H9 (cell line): ENCODE data around the gene NBPF19. TPM values are rescaled to one million over a fixed set of nuclear protein-coding genes. Genes with fewer than 3 reads are reported as not detected.
"Not testable (repeated sequence)": the region's sequence is repeated elsewhere in the genome, so short reads cannot be mapped to it uniquely, and the experiment has no call there.

Experiments
- DNase-seq: peaks from one replicate; pipeline ENCODE4 v3.0.0-alpha.2; 2017
- H2AFZ ChIP-seq: one replicate; pipeline ENCODE4 v1.6.1; 2013; ENCODE audit warnings: mild to moderate bottlenecking, low read length, control low read depth, moderate library complexity
- H2AK5ac ChIP-seq: 2 replicates; pipeline ENCODE4 v1.6.1; 2013; ENCODE audit warnings: low read length, control low read depth, mixed read lengths; ENCODE audit not compliant: insufficient read length
- H2BK120ac ChIP-seq: one replicate; pipeline ENCODE4 v1.6.1; 2013; ENCODE audit warnings: low read depth, mild to moderate bottlenecking, low read length, control low read depth, inconsistent platforms; ENCODE audit not compliant: poor library complexity, severe bottlenecking
- H2BK12ac ChIP-seq: 2 replicates; pipeline ENCODE4 v1.6.1; 2013; ENCODE audit warnings: low read length, control low read depth, mixed read lengths, low read depth; ENCODE audit not compliant: insufficient read length
- H2BK15ac ChIP-seq: 2 replicates; pipeline ENCODE4 v1.6.1; 2013; ENCODE audit warnings: low read depth, low read length, control low read depth
- H2BK20ac ChIP-seq: one replicate; pipeline ENCODE4 v1.6.1; 2013; ENCODE audit warnings: low read depth, mild to moderate bottlenecking, low read length, control low read depth, inconsistent platforms; ENCODE audit not compliant: poor library complexity, severe bottlenecking
- H2BK5ac ChIP-seq: 2 replicates; pipeline ENCODE4 v1.6.1; 2013; ENCODE audit warnings: low read length, control low read depth, mixed read lengths; ENCODE audit not compliant: insufficient read length
- H3K14ac ChIP-seq: 2 replicates; pipeline ENCODE4 v1.6.1; 2013; ENCODE audit warnings: low read length, control low read depth; ENCODE audit not compliant: insufficient read depth
- H3K18ac ChIP-seq: 2 replicates; pipeline ENCODE4 v1.6.1; 2013; ENCODE audit warnings: low read depth, mild to moderate bottlenecking, mixed read lengths, low read length, control low read depth; ENCODE audit not compliant: insufficient read length
- H3K23ac ChIP-seq: 2 replicates; pipeline ENCODE4 v1.6.1; 2013; ENCODE audit warnings: low read length, control low read depth, mixed read lengths, low read depth; ENCODE audit not compliant: insufficient read length
- H3K23me2 ChIP-seq: 2 replicates; pipeline ENCODE4 v1.6.1; 2013; ENCODE audit warnings: low read depth, mild to moderate bottlenecking, mixed read lengths, low read length, control low read depth; ENCODE audit not compliant: insufficient read length, poor library complexity, severe bottlenecking
- H3K27ac ChIP-seq: 2 replicates; pipeline ENCODE4 v1.5.1; 2013; ENCODE audit warnings: low read length, control low read depth, mixed read lengths, low read depth; ENCODE audit not compliant: insufficient read length
- H3K27me3 ChIP-seq: 2 replicates; pipeline ENCODE4 v1.6.1; 2013; ENCODE audit warnings: low read length, control low read depth, inconsistent platforms; ENCODE audit not compliant: insufficient read depth
- H3K4ac ChIP-seq: 2 replicates; pipeline ENCODE4 v1.6.1; 2013; ENCODE audit warnings: low read depth, mild to moderate bottlenecking, control low read depth, inconsistent platforms, low read length, moderate library complexity
- H3K4me1 ChIP-seq: 2 replicates; pipeline ENCODE4 v1.6.1; 2013; ENCODE audit warnings: low read length, control low read depth, inconsistent platforms; ENCODE audit not compliant: insufficient read depth
- H3K4me2 ChIP-seq: 2 replicates; pipeline ENCODE4 v1.6.1; 2013; ENCODE audit warnings: low read length, control low read depth, mixed read lengths; ENCODE audit not compliant: insufficient read length, insufficient read depth
- H3K56ac ChIP-seq: 2 replicates; pipeline ENCODE4 v1.6.1; 2013; ENCODE audit warnings: low read depth, mild to moderate bottlenecking, mixed read lengths, low read length, control low read depth; ENCODE audit not compliant: insufficient read length
- H3K79me1 ChIP-seq: 2 replicates; pipeline ENCODE4 v1.6.1; 2013; ENCODE audit warnings: low read depth, mild to moderate bottlenecking, moderate library complexity, low read length, control low read depth, inconsistent platforms; ENCODE audit not compliant: insufficient read depth, poor library complexity, severe bottlenecking
- H3K79me2 ChIP-seq: 2 replicates; pipeline ENCODE4 v1.6.1; 2013; ENCODE audit warnings: low read length, control low read depth, inconsistent platforms; ENCODE audit not compliant: insufficient read depth
- H3K9ac ChIP-seq: 2 replicates; pipeline ENCODE4 v1.6.1; 2013; ENCODE audit warnings: low read length, control low read depth, mixed read lengths; ENCODE audit not compliant: insufficient read length; ENCODE audit errors: extremely low read depth
- H3K9me3 ChIP-seq: one replicate; pipeline ENCODE4 v1.6.1; 2013; ENCODE audit warnings: low read depth, low read length, inconsistent platforms; ENCODE audit not compliant: control insufficient read depth
- H3T11ph ChIP-seq: one replicate; pipeline ENCODE4 v1.6.1; 2013; ENCODE audit warnings: mild to moderate bottlenecking, low read length, control low read depth, inconsistent platforms
- H4K20me1 ChIP-seq: one replicate; pipeline ENCODE4 v1.6.1; 2013; ENCODE audit not compliant: control insufficient read depth, insufficient read length, insufficient read depth
- H4K5ac ChIP-seq: 2 replicates; pipeline ENCODE4 v1.6.1; 2013; ENCODE audit warnings: low read depth, mild to moderate bottlenecking, mixed read lengths, low read length, control low read depth; ENCODE audit not compliant: insufficient read length
- H4K8ac ChIP-seq: replicated peaks from 2 replicates; pipeline ENCODE4 v1.6.1; 2013; ENCODE audit warnings: low read length, control low read depth, mixed read lengths, low read depth; ENCODE audit not compliant: insufficient read length
- H4K91ac ChIP-seq: 2 replicates; pipeline ENCODE4 v1.6.1; 2013; ENCODE audit warnings: low read depth, mild to moderate bottlenecking, moderate library complexity, mixed read lengths, low read length, control low read depth; ENCODE audit not compliant: insufficient read length
- H3K27ac Mint-ChIP-seq, 3 experiments: 2 replicates in 2 of 3; 3 replicates in 1 of 3; pipeline ENCODE4 v1.8.0; 2020 to 2021; ENCODE audit warnings: mixed read lengths in 3 of 3, mild to moderate bottlenecking in 1 of 3, moderate library complexity in 1 of 3
- H3K27me3 Mint-ChIP-seq: 2 replicates; pipeline ENCODE4 v1.8.0; 2021; ENCODE audit warnings: low read depth, mild to moderate bottlenecking, moderate library complexity, mixed read lengths
- H3K36me3 Mint-ChIP-seq, 3 experiments: 2 replicates in 2 of 3; 3 replicates in 1 of 3; pipeline ENCODE4 v1.8.0; 2020 to 2021; ENCODE audit warnings: low read depth in 3 of 3, mixed read lengths in 3 of 3; ENCODE audit not compliant: insufficient read depth in 1 of 3
- H3K4me1 Mint-ChIP-seq, 2 experiments: 2 replicates each; pipeline ENCODE4 v1.8.0; 2020; ENCODE audit warnings: mixed read lengths in 2 of 2
- H3K4me3 Mint-ChIP-seq, 2 experiments: 2 replicates in 1 of 2; 3 replicates in 1 of 2; pipeline ENCODE4 v1.8.0; 2020 to 2021; ENCODE audit warnings: mild to moderate bottlenecking in 2 of 2, mixed read lengths in 2 of 2, moderate library complexity in 1 of 2
- H3K9me3 Mint-ChIP-seq, 2 experiments: 2 replicates in 1 of 2; 3 replicates in 1 of 2; pipeline ENCODE4 v1.8.0; 2020; ENCODE audit warnings: mild to moderate bottlenecking in 2 of 2, mixed read lengths in 2 of 2, moderate library complexity in 1 of 2
- WGBS: extraction: QIAGEN DNeasy Blood & Tissue Kit; methylation state at CpG from one replicate; pipeline ENCODE4 v1.1.7; 2013; ENCODE audit warnings: missing lambda C conversion rate, low lambda C conversion rate, mixed read lengths; ENCODE audit not compliant: insufficient read length; ENCODE audit errors: extremely low coverage; 5-methylcytosine and 5-hydroxymethylcytosine counted together
- total RNA-seq: library from RNA; stranded (reverse); gene quantifications from 2 replicates; pipeline ENCODE4 v1.2.1, GENCODE V29; 2021

NBPF19 gene
- total RNA-seq, 1 experiment from 2014 or later = 8.0 TPM

DNA sequence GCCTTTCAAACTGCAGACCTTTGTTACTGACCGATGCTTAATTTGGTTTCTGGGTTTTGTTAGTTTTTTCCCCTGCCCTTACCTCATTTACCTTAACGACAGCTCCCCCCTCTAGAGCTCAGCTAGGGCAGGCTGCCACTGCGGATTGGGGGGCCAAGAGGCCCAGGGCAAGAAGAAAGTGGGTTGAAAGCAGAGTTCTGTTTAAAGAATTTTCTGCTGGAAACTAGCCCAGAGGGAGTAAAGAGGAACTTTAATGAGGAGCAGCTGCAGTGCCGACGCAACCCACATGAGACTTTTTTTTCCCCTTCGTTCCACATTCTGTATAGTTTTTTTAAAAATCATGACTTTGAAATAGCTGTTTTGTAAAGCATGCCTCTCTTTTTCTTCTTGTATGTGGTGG is 29.4 kb upstream of the NBPF19 start:
- H3K23ac ChIP-seq, H4K20me1 ChIP-seq, H2AK5ac ChIP-seq, DNase-seq, H4K5ac ChIP-seq, H3K56ac ChIP-seq, H3K27me3 Mint-ChIP-seq, H3K4me3 Mint-ChIP-seq, H3K4me1 ChIP-seq, H3K14ac ChIP-seq, H3K27me3 ChIP-seq, H3K9ac ChIP-seq, H3K23me2 ChIP-seq, H2BK5ac ChIP-seq, H3K27ac ChIP-seq, H3T11ph ChIP-seq, H2BK12ac ChIP-seq, H3K36me3 Mint-ChIP-seq, H2BK15ac ChIP-seq, H3K4me2 ChIP-seq, H3K27ac Mint-ChIP-seq, H3K9me3 ChIP-seq, H3K18ac ChIP-seq, H2AFZ ChIP-seq, H3K4ac ChIP-seq, H2BK120ac ChIP-seq, H4K91ac ChIP-seq, H3K4me1 Mint-ChIP-seq, H3K9me3 Mint-ChIP-seq, H2BK20ac ChIP-seq, H3K79me1 ChIP-seq, H3K79me2 ChIP-seq, H4K8ac ChIP-seq: not testable (repeated sequence)
- no CpG with 5 or more reads among the region's 6 CpGs for WGBS

DNA sequence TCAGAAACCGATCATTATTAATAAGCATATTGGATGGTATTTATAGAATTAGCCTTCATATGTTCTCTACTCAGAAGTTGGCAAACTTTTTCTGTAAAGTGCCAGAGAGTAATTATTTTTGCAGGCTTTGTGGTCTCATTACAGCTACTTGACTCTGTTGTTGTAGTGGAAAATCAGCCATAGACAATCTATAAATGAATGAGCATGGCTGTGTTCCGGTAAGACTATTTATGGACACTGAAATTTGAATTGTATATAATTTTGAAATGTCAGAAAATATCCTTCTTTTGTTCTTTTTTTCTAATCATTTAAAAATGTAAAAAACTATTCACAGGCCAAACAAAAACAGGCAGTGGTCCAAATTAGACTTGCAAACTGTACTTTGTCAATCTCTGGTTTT is 22.6 kb upstream of the NBPF19 start:
- not testable (repeated sequence) for H2BK15ac ChIP-seq, H3K4me3 Mint-ChIP-seq, H3K79me2 ChIP-seq, H3K4me2 ChIP-seq, DNase-seq, H3K9me3 Mint-ChIP-seq, H3K27me3 Mint-ChIP-seq, H3K9me3 ChIP-seq, H3K14ac ChIP-seq, H3K36me3 Mint-ChIP-seq, H2BK5ac ChIP-seq, H3K27ac ChIP-seq, H3K23ac ChIP-seq, H3K27me3 ChIP-seq, H3T11ph ChIP-seq, H3K23me2 ChIP-seq, H3K27ac Mint-ChIP-seq, H2BK120ac ChIP-seq, H3K4me1 Mint-ChIP-seq, H4K5ac ChIP-seq, H4K8ac ChIP-seq, H3K56ac ChIP-seq, H3K4me1 ChIP-seq, H3K79me1 ChIP-seq, H2BK20ac ChIP-seq, H3K18ac ChIP-seq, H4K91ac ChIP-seq, H2BK12ac ChIP-seq, H2AK5ac ChIP-seq, H3K4ac ChIP-seq, H4K20me1 ChIP-seq, H3K9ac ChIP-seq, H2AFZ ChIP-seq
- no CpG with 5 or more reads among the region's 2 CpGs for WGBS
